ENCODE measurements around the gene SPAG8. TPM values are rescaled to one million over a fixed set of nuclear protein-coding genes. Genes with fewer than 3 reads are reported as not detected.

SPAG8 gene
- total RNA-seq, 1 experiment from 2014 or later = 0.50 TPM

GRCh38 chr9:35814841-35815543 lies 2.9 kb upstream of the SPAG8 start, which contains the start of gene HINT2:
HINT2 (minus strand) TSS chr9:35815042; CDS start chr9:35814979, 63 bp downstream.
- H3K79me1 ChIP-seq (ENCODE audit: insufficient read depth, low read depth, low read length, poor library complexity, severe bottlenecking) = no peaks in the 10 kb centered on the region

More at GRCh38 chr9:35814841-35815543, 2.9 kb upstream of the SPAG8 start, which contains the start of gene HINT2:
- Histone ChIP-seq H3K9ac (ENCODE audit: extremely low read depth, insufficient read length, low read length) (peak within 1 kb of the TSS; percentile 73), H3K56ac (ENCODE audit: insufficient read length, low read depth, low read length) (no peak within 1 kb of the TSS), H3T11ph (ENCODE audit: low read length) (peak within 1 kb of the TSS; percentile 2), H3K18ac (ENCODE audit: insufficient read length, low read depth, low read length) (peak within 1 kb of the TSS; percentile 86), H2BK15ac (ENCODE audit: low read depth, low read length) (no peak within 1 kb of the TSS), H3K27ac (ENCODE audit: insufficient read length, low read depth, low read length) (peak within 1 kb of the TSS; percentile 58), H2AFZ (ENCODE audit: low read length) (peak within 1 kb of the TSS; percentile 4), H3K23ac (ENCODE audit: insufficient read length, low read depth, low read length) (no peak within 1 kb of the TSS), H2AK5ac (ENCODE audit: insufficient read length, low read length) (no peak within 1 kb of the TSS), H3K9me3 (ENCODE audit: control insufficient read depth, low read depth, low read length) (no peaks in the 10 kb centered on the region), H3K27me3 (ENCODE audit: insufficient read depth, low read length) (no peaks in the 10 kb centered on the region), H4K91ac (ENCODE audit: insufficient read length, low read depth, low read length) (no peak within 1 kb of the TSS), H3K4me2 (ENCODE audit: insufficient read depth, insufficient read length, low read length) (peak within 1 kb of the TSS; percentile 55), H2BK12ac (ENCODE audit: insufficient read length, low read depth, low read length) (no peak within 1 kb of the TSS), H4K8ac (replicated peaks; ENCODE audit: insufficient read length, low read depth, low read length) (no peak within 1 kb of the TSS), H4K5ac (ENCODE audit: insufficient read length, low read depth, low read length) (no peak within 1 kb of the TSS), H3K4ac (ENCODE audit: low read depth, low read length) (no peak within 1 kb of the TSS; the same call in 1 of the 2 replicates), H2BK20ac (ENCODE audit: low read depth, low read length, poor library complexity, severe bottlenecking) (no peak within 1 kb of the TSS), H4K20me1 (ENCODE audit: control insufficient read depth, insufficient read depth, insufficient read length) (no peaks in the 10 kb centered on the region), H3K23me2 (ENCODE audit: insufficient read length, low read depth, low read length, poor library complexity, severe bottlenecking) (peaks cover 9% of the 10 kb centered on the region), H3K4me1 (ENCODE audit: insufficient read depth, low read length) (no peaks in the 10 kb centered on the region), H2BK120ac (ENCODE audit: low read depth, low read length, poor library complexity, severe bottlenecking) (peak within 1 kb of the TSS; percentile 24), H3K14ac (ENCODE audit: insufficient read depth, low read length) (peak within 1 kb of the TSS; percentile 84), H3K79me2 (ENCODE audit: insufficient read depth, low read length) (no peaks in the 10 kb centered on the region), H2BK5ac (ENCODE audit: insufficient read length, low read length) (no peak within 1 kb of the TSS)
- no CpG with 5 or more reads among the region's 52 CpGs for WGBS (ENCODE audit: extremely low coverage, insufficient read length, low lambda C conversion rate)
- Mint-ChIP-seq H3K36me3 (ENCODE audit: insufficient read depth in 1 of 3, low read depth in 3 of 3) (peaks cover 0 to 8% (median 5%) of the 10 kb centered on the region in 3 experiments; a peak in 4 of 7 replicates), H3K27me3 (ENCODE audit: low read depth) (peaks cover 12% of the 10 kb centered on the region), H3K4me3 (peak within 1 kb of the TSS; percentile 84 to 92), H3K9me3 (no peaks in the 10 kb centered on the region; a peak in 1 of 5 replicates), H3K4me1 (peaks cover 20 to 21% of the 10 kb centered on the region in 2 experiments), H3K27ac (peak within 1 kb of the TSS; percentile 96 to 99 (median 98))
- DNase-seq = peak; percentile 99
- TF ChIP-seq CTCF (conservative IDR thresholded peaks at IDR 0.05) = no peak; the same call in 2 of the 3 replicates

Data from H9 (cell line).